Subcutaneous adipose tissue (tissue), 4 donors: ENCODE results near the gene OSTM1. TPM values are rescaled to one million over a fixed set of nuclear protein-coding genes. Genes with fewer than 3 reads are reported as not detected.

ENCODE experiments used
- CTCF ChIP-seq: fragments of 450-650 bp; IDR thresholded peaks from one replicate; pipeline ENCODE4 v1.5.1; 2016; ENCODE audit warnings: low read depth, mild to moderate bottlenecking, control low read depth, antibody characterized with exemption, moderate library complexity
- small RNA-seq: library from RNA; depleted of rRNA; stranded (forward); fragments of <200 nt; gene quantifications from one replicate; pipeline ENCODE3, GENCODE V24; 2016
- total RNA-seq, 4 donors: library from RNA; depleted of rRNA; stranded (reverse); fragments of >200 nt; gene quantifications; one replicate each; pipeline ENCODE4 v1.1.0, GENCODE V29; 2016

OSTM1 gene
- total RNA-seq, 4 donors from 2014 or later = 46.1 to 101 (median 69.4) TPM

GRCh38 chr6:108002365-108003221 lies 71.9 kb downstream of the OSTM1 start:
- no peak for TF ChIP-seq CTCF

- no peak for TF ChIP-seq CTCF
Observed at GRCh38 chr6:108001696-108002231, 72.8 kb downstream of the OSTM1 start.

- no peak for TF ChIP-seq CTCF
Observed at GRCh38 chr6:107999341-107999740, 75.2 kb downstream of the OSTM1 start.

GRCh38 chr6:107991772-107992550 lies 82.6 kb downstream of the OSTM1 start:
- no peak for TF ChIP-seq CTCF

Small RNAs within 50 kb of the gene (small RNA-seq; reads per million reads assigned to genes)
- gene RF00019 = 0.49 reads per million

Other genes with a start within 250 kb of the OSTM1 start
- 10 to 100 TPM; 39.0 to 75.2 (median 43.7) TPM for gene SEC63, start 116.5 kb downstream of the OSTM1 start, total RNA-seq
- not detected for gene NR2E1, start 91.3 kb upstream of the OSTM1 start, total RNA-seq
- 100 to 1,000 TPM; 181 to 417 (median 207) TPM for gene SNX3, start 186.3 kb upstream of the OSTM1 start, total RNA-seq
- gene AFG1L, start 220.3 kb upstream of the OSTM1 start, total RNA-seq = 1 to 10 TPM; 1.9 to 4.4 (median 2.9) TPM